Measurements from ENCODE around the gene NFAT5.
"Not testable (repeated sequence)": the region's sequence is repeated elsewhere in the genome, so short reads cannot be mapped to it uniquely, and the experiment has no call there.

Gene NFAT5, protein sequence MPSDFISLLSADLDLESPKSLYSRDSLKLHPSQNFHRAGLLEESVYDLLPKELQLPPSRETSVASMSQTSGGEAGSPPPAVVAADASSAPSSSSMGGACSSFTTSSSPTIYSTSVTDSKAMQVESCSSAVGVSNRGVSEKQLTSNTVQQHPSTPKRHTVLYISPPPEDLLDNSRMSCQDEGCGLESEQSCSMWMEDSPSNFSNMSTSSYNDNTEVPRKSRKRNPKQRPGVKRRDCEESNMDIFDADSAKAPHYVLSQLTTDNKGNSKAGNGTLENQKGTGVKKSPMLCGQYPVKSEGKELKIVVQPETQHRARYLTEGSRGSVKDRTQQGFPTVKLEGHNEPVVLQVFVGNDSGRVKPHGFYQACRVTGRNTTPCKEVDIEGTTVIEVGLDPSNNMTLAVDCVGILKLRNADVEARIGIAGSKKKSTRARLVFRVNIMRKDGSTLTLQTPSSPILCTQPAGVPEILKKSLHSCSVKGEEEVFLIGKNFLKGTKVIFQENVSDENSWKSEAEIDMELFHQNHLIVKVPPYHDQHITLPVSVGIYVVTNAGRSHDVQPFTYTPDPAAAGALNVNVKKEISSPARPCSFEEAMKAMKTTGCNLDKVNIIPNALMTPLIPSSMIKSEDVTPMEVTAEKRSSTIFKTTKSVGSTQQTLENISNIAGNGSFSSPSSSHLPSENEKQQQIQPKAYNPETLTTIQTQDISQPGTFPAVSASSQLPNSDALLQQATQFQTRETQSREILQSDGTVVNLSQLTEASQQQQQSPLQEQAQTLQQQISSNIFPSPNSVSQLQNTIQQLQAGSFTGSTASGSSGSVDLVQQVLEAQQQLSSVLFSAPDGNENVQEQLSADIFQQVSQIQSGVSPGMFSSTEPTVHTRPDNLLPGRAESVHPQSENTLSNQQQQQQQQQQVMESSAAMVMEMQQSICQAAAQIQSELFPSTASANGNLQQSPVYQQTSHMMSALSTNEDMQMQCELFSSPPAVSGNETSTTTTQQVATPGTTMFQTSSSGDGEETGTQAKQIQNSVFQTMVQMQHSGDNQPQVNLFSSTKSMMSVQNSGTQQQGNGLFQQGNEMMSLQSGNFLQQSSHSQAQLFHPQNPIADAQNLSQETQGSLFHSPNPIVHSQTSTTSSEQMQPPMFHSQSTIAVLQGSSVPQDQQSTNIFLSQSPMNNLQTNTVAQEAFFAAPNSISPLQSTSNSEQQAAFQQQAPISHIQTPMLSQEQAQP (N-terminal part only)

DNA sequence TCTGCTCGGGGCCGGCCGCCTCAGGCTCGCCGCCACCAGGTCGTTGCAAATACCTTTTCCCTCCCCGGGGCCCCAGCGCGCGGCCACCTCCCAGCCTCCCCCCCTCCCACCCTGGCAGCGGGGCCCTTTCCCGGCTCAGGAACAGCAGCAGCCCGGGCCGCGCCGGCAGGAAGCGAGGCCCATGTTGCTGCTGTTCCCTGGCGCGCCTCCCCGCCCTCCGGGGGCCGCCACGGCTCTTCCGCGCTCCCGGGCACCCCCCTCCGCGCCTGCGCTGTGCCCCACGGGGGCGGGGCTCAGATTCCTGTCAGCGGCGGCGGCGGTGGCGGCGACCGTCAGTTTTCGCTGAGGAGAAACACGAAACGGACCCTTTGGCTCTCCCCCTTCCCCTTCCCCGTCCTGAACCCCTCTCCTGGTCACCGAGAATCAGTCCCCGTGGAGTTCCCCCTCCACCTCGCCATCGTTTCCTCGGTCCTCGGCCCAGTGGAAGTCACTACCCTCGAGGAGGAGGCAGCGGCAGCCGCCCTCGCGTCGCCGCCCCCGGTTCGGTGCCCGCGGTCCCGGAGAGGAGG lies at the start of gene NFAT5:
Gene NFAT5 (plus strand): TSS at position 296 of the 569 bp plus-strand sequence. CDS start 336 bp downstream, outside the sequence.
- Mint-ChIP-seq H3K36me3 (peaks cover 59% of the 10 kb centered on the region), H3K9me3 (no peaks in the 10 kb centered on the region), H3K27ac (peak within 1 kb of the TSS; percentile 99), H3K4me3 (peak within 1 kb of the TSS; percentile 100), H3K4me1 (peaks cover 51% of the 10 kb centered on the region)
- ATAC-seq: peak; percentile 59
- DNase-seq (ENCODE audit: low spot score in 2 of 2): peak; percentile 99

DNA sequence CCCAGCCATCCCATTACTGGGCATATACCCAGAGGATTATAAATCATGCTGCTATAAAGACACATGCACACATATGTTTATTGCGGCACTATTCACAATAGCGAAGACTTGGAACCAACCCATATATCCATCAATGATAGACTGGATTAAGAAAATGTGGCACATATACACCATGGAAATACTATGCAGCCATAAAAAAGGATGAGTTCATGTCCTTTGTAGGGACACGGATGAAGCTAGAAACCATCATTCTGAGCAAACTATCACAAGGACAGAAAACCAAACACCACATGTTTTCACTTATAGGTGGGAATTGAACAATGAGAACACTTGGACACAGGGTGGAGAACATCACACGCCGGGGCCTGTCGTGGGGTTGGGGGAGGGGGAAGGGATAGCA lies 47.9 kb upstream of the NFAT5 start:
- ATAC-seq; DNase-seq (ENCODE audit: low spot score in 2 of 2); H3K9me3 Mint-ChIP-seq; H3K4me3 Mint-ChIP-seq; H3K27ac Mint-ChIP-seq; H3K36me3 Mint-ChIP-seq: not testable (repeated sequence)
- H3K4me1 Mint-ChIP-seq: peaks cover 34% of the 10 kb centered on the region

DNA sequence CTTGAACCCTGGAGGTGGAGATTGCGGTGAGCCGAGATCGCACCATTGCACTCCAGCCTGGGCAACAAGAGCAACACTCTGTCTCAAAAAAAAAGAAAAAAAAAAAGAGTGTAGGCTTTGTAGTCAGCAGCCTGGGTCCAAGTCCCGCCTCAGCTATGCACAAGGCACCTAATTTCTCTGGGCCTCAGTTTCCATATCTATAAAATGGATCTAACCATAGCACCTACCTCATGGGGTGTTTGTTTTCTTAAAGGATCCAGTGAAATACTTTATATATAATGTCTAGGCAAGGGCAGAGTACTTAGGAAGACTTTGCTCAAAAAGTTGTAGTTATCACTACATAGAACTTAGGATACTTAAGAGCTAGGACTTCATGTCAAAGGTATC lies 45.4 kb upstream of the NFAT5 start:
- Mint-ChIP-seq H3K4me1 (peaks cover 25% of the 10 kb centered on the region), H3K36me3 (no peaks in the 10 kb centered on the region), H3K27ac (peak overlapping the region; percentile 90), H3K9me3 (no peaks in the 10 kb centered on the region), H3K4me3 (no peak overlapping the region)
- DNase-seq (ENCODE audit: low spot score in 2 of 2) (no peak), ATAC-seq (no peak)

DNA sequence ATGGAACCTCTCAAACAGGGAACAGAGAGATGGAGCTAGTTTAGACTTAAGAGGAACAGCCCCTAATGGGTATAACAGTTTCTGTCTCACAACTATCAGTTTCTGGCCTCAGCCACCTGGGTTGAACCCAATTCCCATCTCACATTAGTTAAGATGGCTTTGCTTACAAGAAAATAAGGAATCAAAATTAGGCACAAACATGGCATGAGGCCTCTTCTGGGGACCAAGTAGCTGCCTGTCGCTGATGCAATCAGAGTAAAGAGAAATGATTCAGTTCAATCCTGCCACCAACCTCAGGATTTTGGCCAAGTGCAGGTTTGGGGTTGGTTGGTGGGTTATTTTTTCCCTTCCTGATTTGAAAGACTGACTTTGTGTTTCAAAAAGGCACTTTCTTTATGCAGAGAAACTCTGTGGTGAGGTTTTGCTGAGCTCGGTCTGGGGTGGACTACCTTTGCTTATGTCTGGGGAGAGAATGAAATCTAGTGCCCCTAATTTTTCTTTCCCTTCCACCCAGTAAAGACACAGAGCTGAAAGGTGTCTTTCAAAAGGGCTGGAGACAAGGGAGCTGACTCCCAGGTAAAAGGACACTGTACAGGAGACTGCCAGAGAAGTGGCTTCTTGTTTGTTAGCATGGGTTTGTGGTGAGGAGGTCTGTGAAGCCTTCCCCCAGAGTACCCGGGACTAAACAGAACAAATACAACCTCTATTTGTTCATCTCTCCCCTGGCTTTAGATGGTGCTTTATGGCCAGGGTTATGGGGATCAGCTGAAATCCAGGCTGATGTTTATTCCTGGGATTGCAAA lies 44.8 kb upstream of the NFAT5 start:
- ATAC-seq (peak; percentile 93), DNase-seq (ENCODE audit: low spot score in 2 of 2) (peak; percentile 33 to 76)
- Mint-ChIP-seq H3K4me3 (peak overlapping the region; percentile 38), H3K27ac (peak overlapping the region; percentile 90), H3K36me3 (no peaks in the 10 kb centered on the region), H3K4me1 (peaks cover 25% of the 10 kb centered on the region), H3K9me3 (no peaks in the 10 kb centered on the region)

DNA sequence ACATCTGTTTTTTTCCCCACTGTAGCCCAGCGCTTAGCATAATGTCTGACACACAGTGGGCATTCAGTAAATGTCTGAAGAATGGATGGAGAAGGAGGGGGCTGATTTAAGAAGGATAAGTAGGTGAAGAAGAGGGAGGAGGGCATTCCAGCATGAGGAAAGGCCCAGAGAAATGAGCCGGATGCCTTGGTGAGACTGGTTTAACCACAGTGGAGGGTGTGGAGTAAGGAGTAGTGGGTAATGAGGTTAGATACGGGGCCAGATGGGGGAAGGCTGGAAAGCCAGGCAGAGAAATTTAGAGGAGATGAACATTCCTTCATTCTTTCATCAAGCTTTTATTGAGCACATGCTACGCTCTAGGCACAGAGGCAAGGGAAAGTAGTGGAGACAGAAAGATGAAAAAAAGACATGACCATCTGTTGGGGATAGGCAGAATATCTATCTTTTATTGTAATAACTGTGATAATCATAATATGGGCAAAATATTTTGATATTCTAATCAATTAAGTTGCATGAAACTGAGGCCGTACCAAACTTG lies 43.7 kb upstream of the NFAT5 start:
- Mint-ChIP-seq H3K4me3 (no peak overlapping the region), H3K4me1 (peaks cover 25% of the 10 kb centered on the region), H3K9me3 (no peaks in the 10 kb centered on the region), H3K36me3 (no peaks in the 10 kb centered on the region), H3K27ac (peak overlapping the region; percentile 90)
- ATAC-seq: no peak
- DNase-seq (ENCODE audit: low spot score in 2 of 2): no peak

DNA sequence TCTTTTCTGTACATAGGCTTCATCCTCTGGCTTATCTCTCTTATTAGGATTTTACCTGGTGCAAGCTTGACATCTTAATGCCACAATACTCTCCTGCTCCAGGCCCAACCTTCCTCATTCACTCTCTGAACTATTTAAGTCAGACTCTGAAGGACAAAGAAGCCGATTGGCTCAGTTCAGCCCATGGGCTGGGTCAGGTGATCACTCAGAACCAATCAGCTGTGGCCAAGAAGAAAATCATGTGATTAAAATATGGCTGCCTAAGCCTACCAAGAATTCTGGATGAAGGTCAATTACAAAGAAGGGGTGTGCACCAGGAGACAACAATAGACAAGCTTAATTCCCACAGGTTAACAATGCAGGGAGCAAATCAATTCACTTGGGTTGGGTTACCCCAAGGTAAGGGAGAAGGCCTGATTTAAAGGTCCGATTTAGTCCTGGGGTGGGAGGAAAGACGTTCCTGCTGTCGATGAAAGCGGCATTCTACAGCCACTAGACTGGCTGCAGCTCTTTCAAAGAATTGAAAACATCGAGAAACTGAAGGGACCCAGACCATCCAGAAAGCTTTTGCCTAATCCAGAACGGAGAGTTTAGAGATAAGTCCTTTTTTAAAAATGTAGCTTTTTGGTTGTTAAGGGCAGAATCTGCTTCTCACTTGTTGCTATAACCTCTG lies 42.9 kb upstream of the NFAT5 start:
- no peak overlapping the region for H3K4me3 Mint-ChIP-seq
- no peaks in the 10 kb centered on the region for H3K36me3 Mint-ChIP-seq
- no peaks in the 10 kb centered on the region for H3K9me3 Mint-ChIP-seq
- DNase-seq (ENCODE audit: low spot score in 2 of 2) (no peak), ATAC-seq (no peak)
- peaks cover 25% of the 10 kb centered on the region for H3K4me1 Mint-ChIP-seq
- H3K27ac Mint-ChIP-seq: peak overlapping the region; percentile 90

DNA sequence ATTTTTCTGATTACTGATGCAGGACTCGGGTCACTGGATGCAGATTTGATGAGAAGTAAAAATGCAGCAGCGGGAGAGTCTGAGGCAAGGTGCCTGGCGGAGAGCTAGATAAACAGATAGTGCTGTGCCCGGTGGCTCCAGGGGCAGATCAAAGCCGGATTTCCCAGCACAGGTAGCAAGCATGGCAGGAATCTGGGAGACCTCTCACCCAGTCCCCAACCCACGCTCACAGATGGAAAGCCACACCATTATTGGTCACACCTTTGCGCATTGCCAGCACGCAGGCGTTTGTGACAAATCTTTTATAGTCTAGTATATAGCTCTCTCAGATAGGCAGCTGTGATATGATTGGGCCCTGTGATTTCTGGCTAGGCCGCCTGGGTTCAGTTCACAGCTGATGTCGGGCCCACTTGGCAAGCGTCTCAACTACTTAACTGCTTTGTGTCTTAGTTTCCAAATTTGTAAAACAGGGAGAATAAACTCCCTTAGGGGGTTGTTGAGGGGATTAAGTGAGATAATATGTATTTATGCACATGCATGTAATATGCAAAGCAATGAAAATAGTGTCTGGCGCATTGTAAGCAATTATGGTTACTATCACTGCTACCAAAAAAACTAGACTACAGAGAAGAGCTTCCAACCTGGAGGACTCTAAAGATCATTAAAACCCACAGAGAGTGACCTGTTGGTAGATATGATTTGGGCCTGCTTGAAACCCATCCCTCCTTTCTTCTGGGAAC lies 42.0 kb upstream of the NFAT5 start:
- H3K4me3 Mint-ChIP-seq: no peak overlapping the region
- H3K9me3 Mint-ChIP-seq: no peaks in the 10 kb centered on the region
- DNase-seq (ENCODE audit: low spot score in 2 of 2) (no peak), ATAC-seq (no peak)
- no peaks in the 10 kb centered on the region for H3K36me3 Mint-ChIP-seq
- H3K4me1 Mint-ChIP-seq: peaks cover 25% of the 10 kb centered on the region
- H3K27ac Mint-ChIP-seq: no peak overlapping the region

DNA sequence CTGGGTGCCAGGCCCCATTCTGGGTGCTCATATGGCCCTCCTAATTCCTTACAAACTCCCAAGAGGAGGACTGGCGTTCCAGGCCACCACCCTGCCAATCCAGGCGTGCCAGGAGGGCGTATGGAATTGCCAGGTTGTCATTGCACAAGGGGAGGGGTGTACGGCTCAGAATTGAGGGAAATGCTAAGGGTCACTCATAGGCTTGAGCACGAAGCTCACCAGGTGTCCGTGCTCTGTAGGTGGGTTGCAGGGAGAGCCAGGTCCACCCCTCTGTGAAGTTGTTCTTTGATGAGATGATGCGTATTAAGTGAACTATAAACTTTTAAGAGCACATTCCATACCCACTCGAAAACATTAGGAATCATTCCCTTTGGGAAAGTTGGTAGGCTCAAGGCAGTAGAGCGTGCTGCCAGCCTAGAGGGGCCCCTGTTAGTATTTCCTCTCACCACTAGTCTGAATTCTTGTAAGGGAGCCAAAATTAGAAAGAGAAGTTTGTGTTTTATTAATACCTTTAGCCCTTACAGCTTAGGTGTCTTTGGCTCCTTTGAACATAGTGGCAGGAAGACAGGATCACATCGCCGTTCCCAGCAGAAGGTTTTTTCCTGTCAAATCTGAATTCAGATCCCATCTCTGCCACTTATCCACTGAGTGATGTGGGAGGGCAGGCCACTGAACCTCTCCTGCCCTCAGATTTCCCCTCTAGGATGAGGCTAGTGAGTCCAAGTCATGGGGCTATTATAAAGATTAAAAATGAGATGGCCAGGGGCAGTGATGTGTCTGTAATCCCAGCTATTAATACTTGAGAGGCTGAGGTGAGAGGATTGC lies 38.7 kb upstream of the NFAT5 start:
- H3K27ac Mint-ChIP-seq: no peak overlapping the region
- peaks cover 11% of the 10 kb centered on the region for H3K36me3 Mint-ChIP-seq
- DNase-seq (ENCODE audit: low spot score in 2 of 2) (no peak), ATAC-seq (no peak)
- peaks cover 30% of the 10 kb centered on the region for H3K4me1 Mint-ChIP-seq
- H3K9me3 Mint-ChIP-seq: no peaks in the 10 kb centered on the region
- H3K4me3 Mint-ChIP-seq: no peak overlapping the region

DNA sequence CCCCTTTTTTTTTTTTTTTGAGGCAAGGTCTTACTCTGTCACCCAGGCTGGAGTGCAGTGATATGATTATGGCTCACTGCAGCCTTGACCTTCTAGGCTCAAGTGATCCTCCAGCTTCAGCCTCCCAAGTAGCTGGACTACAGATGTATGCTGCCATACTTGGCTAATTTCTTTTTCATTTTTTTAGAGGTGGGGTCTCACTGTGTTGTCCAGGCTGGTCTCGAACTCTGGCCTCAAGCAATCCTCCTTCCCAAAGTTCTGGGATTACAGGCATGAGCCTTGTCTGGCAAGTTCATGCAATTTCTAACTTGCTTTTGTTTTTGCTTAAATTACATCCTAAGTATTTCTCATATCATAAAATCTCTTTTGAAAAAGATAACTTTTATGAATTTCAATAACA lies 33.8 kb upstream of the NFAT5 start:
- Mint-ChIP-seq H3K4me3 (no peak overlapping the region), H3K27ac (no peak overlapping the region), H3K36me3 (peaks cover 11% of the 10 kb centered on the region), H3K4me1 (peaks cover 49% of the 10 kb centered on the region), H3K9me3 (no peaks in the 10 kb centered on the region)
- ATAC-seq (no peak), DNase-seq (ENCODE audit: low spot score in 2 of 2) (no peak)

DNA sequence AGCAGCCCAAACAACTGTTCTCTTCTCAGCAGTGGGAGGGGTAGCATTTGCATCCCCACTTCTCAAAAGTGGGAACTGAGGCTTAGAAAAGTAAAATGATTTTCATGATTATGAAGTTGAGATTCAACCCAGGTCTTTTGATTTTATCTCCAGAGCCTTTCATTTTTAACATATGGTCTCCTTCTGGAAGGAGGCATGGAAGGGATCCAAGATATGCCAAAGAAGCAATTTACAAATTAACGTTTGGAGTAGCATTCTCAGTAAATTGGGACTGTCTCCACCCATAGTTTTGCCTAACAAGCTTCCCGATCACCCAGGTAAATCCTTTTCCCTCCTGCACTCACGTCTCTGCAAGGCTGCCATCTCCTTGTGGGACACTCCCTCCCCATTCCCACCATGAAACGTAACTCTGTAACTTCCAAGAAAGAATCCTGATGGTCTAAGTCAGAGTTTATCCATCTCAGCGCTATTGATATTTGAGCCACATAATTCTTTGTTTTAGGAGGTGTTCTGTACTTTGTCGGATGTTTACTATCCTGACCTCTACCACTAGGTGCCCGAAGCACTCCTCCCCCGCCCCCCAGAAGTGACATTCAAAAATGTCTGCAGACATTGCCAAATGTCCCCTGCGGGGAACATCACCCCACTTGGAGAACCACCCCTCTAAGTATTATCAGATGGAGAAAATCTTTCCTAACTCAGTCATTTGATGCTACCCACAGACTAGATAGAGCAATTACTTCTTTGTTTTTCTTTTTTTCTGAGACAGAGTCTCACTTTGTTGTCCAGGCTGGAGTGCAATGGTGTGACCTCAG lies 32.9 kb upstream of the NFAT5 start:
- Mint-ChIP-seq H3K27ac (no peak overlapping the region), H3K36me3 (peaks cover 11% of the 10 kb centered on the region), H3K4me3 (no peak overlapping the region), H3K4me1 (peaks cover 49% of the 10 kb centered on the region), H3K9me3 (no peaks in the 10 kb centered on the region)
- ATAC-seq (no peak), DNase-seq (ENCODE audit: low spot score in 2 of 2) (no peak)

DNA sequence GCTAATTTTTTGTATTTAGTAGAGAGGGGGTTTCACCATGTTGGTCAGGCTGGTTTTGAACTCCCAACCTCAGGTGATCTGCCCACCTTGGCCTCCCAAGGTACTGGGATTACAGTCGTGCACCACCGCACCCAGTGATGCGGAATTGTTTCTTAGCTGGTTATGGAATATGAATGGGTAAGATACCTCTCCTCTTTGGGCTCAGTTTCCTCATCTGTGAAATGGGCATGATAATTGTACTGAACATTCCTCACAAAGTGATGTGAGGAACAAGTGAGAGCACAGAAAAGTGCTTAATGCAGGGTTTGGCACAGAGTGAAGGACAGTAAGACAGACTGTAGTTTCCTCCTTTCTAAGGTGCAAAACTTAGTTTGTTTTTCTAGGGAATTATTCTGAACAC lies 31.0 kb upstream of the NFAT5 start:
- Mint-ChIP-seq H3K4me1 (peaks cover 41% of the 10 kb centered on the region), H3K4me3 (no peak overlapping the region), H3K36me3 (peaks cover 11% of the 10 kb centered on the region), H3K9me3 (no peaks in the 10 kb centered on the region), H3K27ac (no peak overlapping the region)
- no peak for ATAC-seq
- no peak for DNase-seq (ENCODE audit: low spot score in 2 of 2)
